GM19467 (cell line): ENCODE measurements around the gene C1QTNF3.
"Not testable (repeated sequence)": the region's sequence is repeated elsewhere in the genome, so short reads cannot be mapped to it uniquely, and the experiment has no call there.

Source experiments
- ATAC-seq: cut with Tn5 transposase; IDR thresholded peaks from one replicate; pipeline ENCODE4 v1.9.1; 2021; ENCODE audit warnings: mild to moderate bottlenecking, moderate library complexity; ENCODE audit not compliant: unreplicated experiment

Gene C1QTNF3, protein sequence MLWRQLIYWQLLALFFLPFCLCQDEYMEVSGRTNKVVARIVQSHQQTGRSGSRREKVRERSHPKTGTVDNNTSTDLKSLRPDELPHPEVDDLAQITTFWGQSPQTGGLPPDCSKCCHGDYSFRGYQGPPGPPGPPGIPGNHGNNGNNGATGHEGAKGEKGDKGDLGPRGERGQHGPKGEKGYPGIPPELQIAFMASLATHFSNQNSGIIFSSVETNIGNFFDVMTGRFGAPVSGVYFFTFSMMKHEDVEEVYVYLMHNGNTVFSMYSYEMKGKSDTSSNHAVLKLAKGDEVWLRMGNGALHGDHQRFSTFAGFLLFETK

DNA sequence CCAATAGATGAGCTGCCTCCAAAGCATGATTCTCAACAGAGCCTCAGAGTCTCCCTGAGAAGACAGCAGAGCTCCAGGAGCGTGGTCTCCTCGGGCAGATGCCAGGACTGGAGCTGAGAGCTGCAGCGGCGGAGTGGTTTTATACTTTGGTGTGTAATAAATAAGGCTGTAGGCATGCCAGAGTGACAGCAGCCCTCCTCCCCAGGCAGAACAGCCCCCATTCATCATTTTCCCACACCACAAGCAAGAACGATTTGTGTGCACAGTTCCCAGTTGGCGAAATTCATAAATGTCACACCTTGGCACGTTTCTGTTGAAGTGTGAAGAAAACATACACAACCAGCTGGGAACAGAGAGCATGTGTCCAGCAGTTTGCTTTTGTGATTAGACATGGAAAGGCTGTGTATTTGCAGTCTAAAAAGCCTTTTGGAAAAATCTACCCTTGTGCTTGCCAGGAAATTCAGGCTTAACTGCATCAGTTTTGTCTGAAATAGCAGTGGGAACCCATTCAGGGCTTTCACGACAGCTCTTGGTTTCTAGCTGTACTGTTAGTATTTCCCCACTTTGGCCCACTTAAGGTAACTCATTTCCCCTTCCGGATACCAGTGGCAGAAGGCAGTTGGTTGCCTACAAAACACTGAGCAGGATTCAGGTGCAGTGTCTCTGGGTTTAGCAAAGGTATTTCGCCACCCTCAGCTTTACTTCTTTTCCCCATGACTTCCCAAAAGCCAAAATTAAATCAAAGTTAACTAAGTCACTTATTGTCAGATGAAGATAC, at the start of gene C1QTNF3:
TSS of gene C1QTNF3 (minus strand) at position 115 of the 778 bp plus-strand sequence. CDS start at position 27, 88 bp downstream.
- no peak for ATAC-seq

DNA sequence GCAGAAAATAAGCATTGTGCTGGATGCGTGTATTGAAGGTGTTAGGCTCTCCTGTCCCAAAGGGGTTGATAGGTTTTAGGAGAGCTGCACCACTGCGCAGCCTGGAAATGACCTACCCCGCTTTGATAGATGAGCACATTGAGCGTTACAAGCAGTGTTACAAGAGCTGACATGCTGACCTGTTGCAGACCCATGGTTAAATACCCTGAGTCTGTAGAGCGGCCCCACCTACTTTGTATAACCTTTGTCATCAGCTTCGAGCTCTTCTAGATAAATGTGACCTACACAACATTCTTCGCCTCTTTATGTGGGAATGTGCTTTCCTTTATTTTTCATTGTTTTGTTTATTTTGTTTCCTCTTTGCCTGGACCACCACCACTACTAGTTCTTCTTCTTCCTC, 48.0 kb upstream of the C1QTNF3 start:
- not testable (repeated sequence) for ATAC-seq

DNA sequence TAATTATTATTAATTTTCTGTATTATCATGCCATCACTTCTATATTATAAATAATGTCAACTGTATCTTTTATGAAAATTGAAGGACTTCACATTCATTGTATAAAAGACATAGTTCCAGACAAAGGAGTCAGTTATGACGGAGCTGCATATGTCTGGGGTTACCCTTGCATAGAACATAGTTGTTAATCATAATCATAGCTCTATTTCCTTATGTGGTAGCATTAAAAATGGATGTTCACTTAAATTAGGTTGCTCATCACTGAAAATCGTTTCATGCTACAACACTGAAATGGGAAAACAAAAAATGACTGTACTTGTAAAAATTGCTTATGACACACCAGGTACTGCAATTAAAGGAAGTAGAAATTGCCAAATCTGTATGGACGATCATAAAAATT, 46.8 kb upstream of the C1QTNF3 start:
- not testable (repeated sequence) for ATAC-seq

DNA sequence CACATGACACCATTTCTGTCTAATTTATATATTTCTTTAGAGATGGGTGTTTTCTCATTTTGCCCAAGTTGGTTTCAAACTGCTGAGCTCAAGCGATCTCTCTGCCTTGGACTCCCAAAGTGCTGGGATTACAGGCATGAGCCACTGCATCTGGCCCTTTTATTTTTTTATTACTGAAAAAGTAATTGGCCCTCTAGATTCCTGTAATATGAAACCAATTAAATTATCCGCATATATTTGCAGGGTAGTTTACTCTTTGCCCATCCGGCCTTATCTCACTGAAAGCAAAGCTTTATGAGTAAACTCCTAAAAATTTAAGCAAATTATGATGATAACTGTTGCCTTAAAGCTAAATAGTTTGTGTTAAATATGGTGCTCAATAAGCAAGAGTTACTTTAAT, 44.7 kb upstream of the C1QTNF3 start:
- not testable (repeated sequence) for ATAC-seq

DNA sequence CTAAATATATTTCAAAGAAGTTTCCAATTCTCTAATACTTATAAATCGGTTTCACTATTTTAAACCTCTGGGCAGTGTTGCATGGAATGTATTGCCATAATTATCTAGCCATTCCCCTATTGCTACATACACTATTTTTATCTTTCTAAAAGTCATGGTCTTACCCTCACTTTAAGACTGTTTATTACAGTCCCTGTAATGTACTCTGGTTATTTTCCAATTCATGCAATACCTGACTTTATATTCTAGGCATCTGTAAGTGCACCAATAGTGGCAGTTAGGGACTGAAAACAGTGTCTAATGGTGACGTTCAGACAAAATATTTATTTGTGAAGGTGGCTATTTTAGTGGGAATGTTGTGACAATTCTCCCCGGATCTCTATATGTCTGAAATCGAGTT, 40.9 kb upstream of the C1QTNF3 start:
- ATAC-seq, result not testable (repeated sequence)

DNA sequence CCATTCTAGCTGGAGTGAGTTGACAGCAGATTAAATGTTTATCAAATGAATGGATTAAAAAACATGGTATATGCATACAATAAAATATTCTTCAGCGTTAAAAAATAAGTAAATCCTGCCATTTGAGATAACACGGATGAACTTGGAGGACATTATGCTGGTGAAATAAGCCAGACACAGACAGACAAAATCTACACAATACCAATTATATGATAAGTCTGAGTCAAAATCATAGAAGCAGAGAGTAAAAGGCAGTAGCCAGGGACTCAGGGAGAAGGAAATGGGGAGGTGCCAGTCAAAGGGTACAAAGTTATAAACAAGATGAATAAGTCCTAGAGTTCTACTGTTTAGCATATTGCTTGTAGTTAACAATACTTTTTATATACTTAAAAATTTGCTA, 36.5 kb upstream of the C1QTNF3 start:
- ATAC-seq, result not testable (repeated sequence)

DNA sequence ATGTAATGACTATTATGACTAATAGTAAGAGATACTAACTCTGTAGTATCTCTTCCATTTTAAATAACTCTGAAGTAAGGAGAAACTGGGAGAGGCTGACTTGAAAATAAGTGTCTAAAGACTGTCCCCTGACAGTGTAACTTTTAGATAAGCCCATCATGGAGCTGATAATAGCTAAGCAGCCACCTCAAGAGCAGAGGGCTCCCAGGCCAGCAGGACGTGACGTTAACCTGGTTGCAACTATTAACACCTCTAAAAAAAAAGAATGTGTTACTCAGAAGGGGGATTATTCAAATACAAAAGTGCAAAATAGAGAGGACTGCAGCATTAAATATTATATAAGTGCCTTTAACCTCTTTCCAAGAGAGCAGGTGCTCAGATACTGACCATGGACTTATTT, 34.6 kb upstream of the C1QTNF3 start:
- not testable (repeated sequence) for ATAC-seq

DNA sequence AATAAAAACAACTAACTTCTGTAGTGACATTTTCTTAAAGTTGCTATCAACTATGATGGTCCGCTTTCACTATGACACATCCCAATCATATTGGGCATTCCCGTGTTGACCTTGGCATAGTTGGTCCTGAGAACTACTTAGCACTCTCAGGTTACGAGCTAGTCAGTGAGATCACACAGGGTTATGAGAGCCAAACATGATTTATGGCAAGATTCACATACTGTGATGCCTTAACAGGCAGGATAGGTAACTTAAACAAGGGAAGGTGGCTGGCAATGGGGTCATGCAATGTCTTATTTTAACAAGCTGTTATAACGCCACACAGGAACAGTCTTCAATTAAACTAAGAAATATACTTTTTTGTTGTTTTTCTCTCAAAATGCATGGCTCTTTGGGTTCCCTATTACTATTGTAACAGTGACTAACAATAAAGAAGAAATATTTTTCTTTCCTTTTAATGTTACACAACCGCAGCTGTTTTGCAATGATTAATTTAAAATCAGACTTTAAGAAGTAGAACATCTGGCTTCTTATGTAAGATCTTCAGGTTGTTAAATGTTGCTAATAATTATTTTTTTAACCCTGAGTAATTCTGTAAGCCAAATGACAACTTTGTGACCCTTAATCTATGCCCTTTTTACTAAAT, 33.8 kb upstream of the C1QTNF3 start:
- not testable (repeated sequence) for ATAC-seq

DNA sequence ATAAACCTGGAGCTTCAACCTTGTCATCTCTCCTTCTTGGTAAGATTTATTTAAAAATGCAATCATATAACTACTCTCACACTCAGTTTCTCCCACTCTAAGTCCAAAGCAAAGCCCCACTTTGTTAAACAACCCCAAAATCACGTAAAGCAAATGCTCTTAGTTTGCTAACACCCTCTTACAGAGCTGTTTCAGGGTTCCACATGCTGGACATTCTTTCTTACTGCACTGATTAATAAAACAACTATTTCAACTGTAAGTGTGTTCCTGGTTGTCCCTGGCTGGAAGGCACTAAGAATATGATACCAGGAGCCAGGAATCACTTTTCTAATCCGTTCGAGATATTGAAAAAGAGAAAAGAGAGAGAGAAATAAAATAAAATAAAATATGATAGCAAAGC, 31.5 kb upstream of the C1QTNF3 start:
- not testable (repeated sequence) for ATAC-seq

DNA sequence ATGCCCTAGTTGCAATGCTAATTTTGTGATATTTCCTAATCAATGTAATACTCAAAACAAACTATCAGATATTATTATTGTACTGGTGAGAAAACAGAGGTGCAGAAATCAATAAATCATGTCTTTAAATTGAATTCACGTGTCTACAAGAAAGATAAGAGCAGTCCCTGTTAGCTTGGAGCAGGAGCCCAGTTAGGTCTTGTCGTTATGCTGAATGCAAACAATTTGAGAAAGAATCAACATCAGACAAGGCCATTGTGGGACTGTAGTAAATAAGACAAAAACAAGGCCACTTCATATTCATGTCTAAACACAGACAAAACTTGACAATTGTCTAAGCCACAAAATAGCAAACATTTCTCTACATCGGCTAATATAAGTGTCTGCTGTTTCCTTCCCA, 31.1 kb upstream of the C1QTNF3 start:
- ATAC-seq, result not testable (repeated sequence)

DNA sequence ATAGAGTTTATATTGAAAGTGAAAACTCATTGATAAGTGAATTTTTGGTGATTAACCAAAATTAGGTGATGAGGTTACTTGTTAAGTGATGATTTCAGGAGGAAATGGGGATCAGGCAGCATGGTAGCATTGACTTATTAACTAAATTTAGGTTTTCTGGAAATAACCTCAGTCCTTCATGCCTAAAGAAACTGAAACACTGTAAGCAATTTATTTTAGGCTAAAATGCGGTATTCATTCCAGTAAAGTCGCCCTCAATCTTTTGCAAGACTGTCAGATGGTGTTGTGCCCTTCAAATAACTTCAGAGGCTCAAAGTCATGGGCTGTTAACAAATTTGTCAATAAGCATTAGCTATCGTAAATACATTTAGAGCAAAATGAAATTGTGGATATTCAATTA, 27.6 kb upstream of the C1QTNF3 start:
- ATAC-seq, result not testable (repeated sequence)

DNA sequence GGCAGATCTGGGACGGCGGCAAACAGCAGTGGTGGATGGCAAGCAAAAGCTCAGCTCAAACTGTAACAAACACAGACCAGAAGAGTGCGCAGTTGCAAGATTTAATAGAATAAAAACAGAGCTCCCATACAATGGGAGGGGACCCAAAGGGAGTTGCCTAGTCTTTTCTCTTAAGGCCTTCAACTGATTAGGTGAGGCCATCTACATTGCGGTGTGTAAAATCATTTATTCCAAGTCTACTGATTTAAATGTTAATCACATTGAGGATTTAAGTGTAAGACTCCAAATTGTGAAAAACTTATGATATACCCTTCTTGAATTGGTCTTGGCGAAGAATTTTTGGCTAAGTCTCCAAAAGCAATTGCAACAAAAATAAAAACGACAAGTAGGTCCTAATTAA, 21.6 kb upstream of the C1QTNF3 start:
- ATAC-seq, result no peak

DNA sequence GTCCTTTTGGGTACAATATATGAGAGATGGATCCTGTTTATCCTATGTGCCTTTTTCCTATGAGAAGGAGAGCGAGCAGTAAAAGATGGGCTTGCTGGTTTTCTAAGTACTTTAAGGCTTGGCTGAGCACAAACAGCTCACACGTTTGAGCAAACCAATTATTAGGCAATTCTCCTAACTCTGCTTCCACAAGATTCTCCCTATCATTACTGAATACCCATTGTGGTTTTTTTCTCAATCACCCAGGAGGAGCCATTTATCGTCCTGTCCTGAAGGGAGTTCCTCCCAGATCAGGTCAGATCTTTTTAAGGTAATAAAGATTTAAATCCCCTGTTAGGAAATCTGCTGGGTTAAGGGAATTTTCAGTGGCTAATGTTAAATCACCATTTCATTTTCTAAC, 19.4 kb upstream of the C1QTNF3 start:
- ATAC-seq, result no peak

DNA sequence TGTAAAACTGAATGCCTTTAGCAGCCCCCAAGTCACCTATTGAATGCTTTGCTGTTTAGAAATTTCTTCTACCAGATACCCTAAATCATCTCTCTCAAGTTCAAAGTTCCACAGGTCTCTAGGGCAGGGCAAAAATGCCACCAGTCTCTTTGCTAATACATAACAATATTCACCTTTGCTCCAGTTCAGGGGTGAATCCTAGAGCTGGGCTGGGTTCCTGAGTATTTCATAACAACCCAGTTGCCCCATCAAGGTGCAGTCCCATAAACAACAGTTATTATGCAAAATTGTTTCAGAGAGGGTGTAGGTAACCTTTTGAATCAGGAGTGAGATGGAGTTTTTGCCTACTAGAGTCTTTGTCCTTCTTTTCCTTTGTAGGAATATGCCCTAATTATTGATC, 19.0 kb upstream of the C1QTNF3 start:
- ATAC-seq, result no peak

DNA sequence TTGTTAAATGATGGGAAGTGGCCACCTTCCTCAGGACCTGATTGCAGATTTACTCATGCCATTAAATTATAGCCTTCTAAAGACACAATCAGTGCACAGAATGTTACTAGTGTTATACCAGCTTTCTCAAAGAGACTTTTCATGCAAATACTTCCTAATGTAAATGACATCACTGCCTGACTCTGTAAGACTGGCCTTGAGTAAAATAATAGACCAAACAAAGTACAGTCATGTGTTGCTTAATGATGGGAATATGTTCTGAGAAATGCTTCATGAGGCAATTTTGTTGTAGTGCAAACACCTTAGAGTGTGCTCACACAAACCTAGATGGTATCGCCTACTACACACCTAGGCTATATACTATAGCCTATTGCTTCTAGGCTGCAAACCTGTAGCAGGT, 17.0 kb upstream of the C1QTNF3 start:
- ATAC-seq, result no peak

DNA sequence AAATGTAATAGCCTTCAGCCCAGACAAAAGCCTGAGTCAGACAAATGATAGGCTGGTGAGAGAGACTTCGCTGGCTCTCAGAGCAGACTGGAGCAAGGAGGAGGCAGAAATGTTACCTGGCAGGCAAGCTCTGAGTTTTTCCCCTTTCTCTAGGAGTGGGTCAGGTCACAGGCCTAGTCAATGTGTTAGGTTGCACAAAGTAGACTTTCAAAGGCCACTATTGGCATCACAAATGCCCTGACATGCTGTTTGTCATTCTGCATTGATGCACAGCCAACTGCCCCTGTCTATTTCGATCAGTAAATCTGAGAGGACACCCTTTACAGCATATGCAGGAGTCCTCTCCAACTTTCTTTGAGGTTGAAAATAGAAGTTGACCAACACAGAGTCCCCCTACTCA, 15.5 kb upstream of the C1QTNF3 start:
- ATAC-seq, result no peak

DNA sequence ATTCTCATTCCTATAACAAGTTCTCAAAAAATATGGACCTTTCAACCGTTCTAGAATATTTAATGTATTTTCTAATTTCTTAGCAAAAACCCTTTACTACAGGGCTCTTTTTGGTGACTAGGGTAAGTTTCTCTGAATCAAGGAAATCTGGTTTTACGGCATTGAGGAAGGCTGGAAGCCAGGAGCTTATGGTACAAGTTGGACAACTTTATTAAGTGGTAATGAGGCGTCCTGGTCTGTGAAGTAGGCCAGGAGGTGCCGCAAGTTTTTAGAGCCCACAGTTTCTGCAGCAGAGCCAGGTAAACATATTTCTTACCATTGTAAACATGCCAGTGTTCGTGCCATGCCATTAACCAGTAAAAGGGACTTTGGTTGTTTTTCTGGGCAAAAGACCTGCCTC, 14.6 kb upstream of the C1QTNF3 start:
- ATAC-seq, result no peak

DNA sequence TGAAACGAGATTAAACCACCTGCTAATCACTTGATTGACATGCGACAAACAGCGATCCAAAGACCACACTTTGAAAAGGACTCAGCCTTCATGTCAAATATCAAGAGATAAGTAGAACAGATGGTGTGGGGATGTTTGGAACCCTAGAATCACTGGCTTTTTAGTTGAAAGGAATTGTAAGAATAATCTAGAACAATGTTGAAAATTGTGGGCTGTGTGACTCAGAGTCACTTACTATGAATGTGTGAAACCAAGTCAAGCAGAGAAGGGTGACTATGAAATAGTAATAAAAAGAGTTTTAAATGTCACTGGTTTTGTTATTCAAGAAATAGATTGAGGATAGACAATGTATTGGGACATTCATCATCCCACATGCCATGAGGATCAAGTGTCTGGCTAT, 14.1 kb upstream of the C1QTNF3 start:
- no peak for ATAC-seq

DNA sequence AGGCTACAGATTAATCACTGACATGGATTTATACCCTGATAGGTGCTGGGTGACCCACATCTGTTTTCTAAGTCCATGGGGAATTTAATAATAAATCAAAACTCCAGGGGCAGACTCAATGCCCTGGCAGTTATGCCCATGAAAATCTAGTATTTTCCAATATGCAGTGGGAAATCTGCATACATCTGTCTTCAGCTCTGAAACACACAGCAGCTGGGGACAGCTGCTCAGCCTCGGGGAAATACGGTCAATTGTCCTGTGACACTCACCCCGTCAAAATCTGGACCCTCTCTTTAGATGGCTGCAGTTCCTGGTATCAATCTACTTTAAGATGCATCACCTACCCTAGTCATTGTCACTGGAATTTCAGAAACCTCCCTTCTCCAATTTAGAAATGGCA, 12.7 kb upstream of the C1QTNF3 start:
- ATAC-seq, result no peak

DNA sequence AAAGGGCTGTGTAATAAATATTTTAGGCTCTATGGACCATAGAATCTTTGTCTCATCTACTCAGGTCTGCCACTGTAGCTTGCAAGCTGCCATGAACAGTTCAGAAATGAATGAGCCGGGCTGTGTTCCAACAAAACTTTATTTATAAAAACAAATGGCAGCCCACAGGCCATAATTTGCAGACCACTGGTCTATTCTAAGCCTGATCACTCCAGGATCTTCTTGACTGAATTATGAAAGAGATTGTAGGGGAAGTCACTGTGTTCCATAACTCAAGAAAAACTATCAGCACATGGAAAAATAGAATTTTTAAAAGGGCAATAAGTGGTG, 11.4 kb upstream of the C1QTNF3 start:
- ATAC-seq, result no peak

DNA sequence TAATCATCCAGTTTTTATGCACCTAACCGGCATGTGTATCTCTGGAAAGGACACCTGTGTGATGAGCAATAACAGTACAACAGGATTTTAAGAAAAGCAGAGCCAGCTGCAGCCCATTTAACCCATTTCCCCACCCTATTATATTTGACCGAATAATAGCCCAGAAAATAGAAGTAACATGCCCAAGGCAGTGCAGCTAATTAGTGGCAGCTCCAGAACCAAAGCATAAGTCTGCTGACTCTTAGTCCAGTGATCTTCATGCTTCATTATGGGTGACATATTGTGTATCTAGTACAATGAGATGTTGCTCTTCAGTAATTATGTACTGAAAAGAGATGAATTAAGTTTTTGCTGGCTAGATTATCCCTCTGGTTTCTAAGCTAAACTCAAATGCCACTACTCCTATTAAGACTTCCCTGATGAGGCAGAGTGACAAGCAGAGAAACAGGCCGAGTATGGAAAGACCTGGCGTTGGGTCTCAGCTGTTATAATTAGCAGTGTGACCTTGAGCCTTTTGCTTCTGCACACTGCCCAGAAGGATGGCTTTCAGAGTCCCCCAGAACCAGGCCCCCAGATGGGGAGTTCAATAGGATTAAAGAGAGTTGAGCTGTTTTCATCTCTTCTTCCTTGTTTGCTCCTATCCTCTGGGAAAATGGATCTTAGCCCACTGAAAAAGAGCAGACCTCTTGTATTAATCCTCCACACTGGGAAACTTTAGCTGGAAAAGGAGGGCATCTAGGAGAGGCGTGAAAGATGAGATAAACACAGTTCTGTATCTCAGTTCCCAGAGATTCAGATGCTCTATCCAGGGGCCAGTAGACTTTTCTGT, 10.8 kb upstream of the C1QTNF3 start:
- no peak for ATAC-seq
